ENCODE data around the gene MMP20.

The MMP20 gene

DNA sequence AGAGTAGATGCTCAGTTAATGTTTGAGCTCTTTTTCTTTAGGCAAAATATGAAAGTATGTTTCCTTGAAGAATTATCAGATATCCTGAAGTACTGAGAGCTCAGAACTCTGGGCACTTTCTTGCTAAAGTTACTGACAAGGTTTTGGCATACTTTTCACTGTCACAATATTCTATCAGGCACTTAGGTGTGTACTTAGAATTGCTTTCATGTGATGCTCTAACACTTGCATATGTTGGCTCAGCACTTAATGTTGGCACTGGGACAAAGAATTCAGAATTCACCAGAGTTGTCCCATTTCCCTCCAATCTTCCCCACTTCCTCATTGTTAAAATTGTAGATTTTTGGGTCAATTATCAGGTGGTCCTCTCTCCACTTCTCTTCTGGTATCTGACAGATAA, 5.0 kb downstream of the MMP20 start:
- Histone ChIP-seq H3K9ac (no peak overlapping the region), H2AFZ (no peak overlapping the region), H3K4me3 (ENCODE audit: low read depth, low read length) (no peak overlapping the region), H3K9me3 (ENCODE audit: control insufficient read depth, low read length) (no peaks in the 10 kb centered on the region), H3K27me3 (ENCODE audit: control insufficient read depth, insufficient read depth, low read length) (no peaks in the 10 kb centered on the region), H3K36me3 (ENCODE audit: control insufficient read depth, insufficient read depth, low read length) (no peaks in the 10 kb centered on the region), H3K79me2 (no peaks in the 10 kb centered on the region), H3K4me1 (no peaks in the 10 kb centered on the region), H3K4me2 (ENCODE audit: low read length) (no peak overlapping the region), H3K27ac (no peak overlapping the region)
- TF ChIP-seq, protein P1, sequence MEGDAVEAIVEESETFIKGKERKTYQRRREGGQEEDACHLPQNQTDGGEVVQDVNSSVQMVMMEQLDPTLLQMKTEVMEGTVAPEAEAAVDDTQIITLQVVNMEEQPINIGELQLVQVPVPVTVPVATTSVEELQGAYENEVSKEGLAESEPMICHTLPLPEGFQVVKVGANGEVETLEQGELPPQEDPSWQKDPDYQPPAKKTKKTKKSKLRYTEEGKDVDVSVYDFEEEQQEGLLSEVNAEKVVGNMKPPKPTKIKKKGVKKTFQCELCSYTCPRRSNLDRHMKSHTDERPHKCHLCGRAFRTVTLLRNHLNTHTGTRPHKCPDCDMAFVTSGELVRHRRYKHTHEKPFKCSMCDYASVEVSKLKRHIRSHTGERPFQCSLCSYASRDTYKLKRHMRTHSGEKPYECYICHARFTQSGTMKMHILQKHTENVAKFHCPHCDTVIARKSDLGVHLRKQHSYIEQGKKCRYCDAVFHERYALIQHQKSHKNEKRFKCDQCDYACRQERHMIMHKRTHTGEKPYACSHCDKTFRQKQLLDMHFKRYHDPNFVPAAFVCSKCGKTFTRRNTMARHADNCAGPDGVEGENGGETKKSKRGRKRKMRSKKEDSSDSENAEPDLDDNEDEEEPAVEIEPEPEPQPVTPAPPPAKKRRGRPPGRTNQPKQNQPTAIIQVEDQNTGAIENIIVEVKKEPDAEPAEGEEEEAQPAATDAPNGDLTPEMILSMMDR (IDR thresholded peaks at IDR 0.05) = no peak

DNA sequence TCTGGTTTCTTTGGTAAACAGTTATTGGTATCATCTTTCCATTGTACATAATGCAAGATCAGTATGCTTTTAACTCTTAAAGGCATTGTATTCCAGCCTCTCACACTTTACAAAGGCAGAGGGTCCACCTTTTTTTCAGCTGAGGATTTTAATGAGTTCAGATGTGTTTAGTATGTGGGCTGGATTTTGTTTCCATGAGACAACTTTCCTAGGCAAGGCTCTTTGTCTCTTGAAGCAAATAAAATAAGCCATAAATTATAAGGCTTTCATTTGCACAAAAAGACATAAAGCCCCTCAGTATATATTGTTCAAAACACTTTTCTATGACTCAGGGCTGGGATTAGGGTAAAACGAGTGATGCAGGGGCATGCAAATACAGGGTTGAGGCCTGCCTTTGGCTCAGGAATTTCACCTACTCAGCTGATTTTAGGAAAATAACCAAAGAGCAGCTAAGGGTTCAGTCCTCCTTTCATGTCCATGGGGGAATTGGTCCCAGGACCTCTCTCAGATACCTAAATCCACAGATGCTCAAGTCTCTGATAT, 7.6 kb downstream of the MMP20 start:
- H2AFZ ChIP-seq = no peak overlapping the region
- H3K27me3 ChIP-seq (ENCODE audit: control insufficient read depth, insufficient read depth, low read length) = no peaks in the 10 kb centered on the region
- no peaks in the 10 kb centered on the region for H3K4me1 ChIP-seq
- no peak overlapping the region for H3K4me2 ChIP-seq (ENCODE audit: low read length)
- TF ChIP-seq, protein P1 (IDR thresholded peaks at IDR 0.05) = no peak
- H3K9me3 ChIP-seq (ENCODE audit: control insufficient read depth, low read length) = no peaks in the 10 kb centered on the region
- H3K36me3 ChIP-seq (ENCODE audit: control insufficient read depth, insufficient read depth, low read length) = no peaks in the 10 kb centered on the region
- no peak overlapping the region for H3K27ac ChIP-seq
- no peak overlapping the region for H3K9ac ChIP-seq
- H3K79me2 ChIP-seq = no peaks in the 10 kb centered on the region
- H3K4me3 ChIP-seq (ENCODE audit: low read depth, low read length) = no peak overlapping the region

DNA sequence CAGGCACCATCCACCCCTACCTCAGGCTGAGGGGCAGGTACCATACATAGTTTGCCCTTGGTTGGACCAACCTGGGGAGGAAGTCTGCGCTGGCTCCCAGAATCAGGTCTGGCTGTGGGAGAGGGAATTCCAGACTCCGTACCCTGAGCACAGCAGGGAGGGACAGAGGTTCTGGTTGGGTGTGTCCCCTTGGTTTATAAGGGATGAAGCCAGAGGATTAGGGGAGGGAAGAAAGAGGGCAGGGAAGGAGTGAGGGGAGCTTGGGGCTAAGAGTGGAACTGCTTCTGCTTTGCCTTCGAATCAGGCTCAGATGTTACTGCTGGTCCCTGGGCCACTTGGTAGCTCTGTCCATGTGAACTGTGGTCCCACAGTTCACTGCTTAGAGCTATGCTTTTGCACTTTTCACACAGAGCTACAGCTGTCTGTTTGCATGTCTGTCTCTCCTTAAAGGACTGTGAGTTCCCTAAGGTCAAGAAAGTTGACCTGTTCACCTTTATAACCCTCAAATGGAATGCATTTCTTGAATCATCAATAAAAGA, 9.2 kb downstream of the MMP20 start:
- Histone ChIP-seq H3K4me3 (ENCODE audit: low read depth, low read length) (no peak overlapping the region), H3K4me1 (no peaks in the 10 kb centered on the region), H2AFZ (no peak overlapping the region), H3K27ac (no peak overlapping the region), H3K79me2 (no peaks in the 10 kb centered on the region), H3K9me3 (ENCODE audit: control insufficient read depth, low read length) (no peaks in the 10 kb centered on the region), H3K9ac (no peak overlapping the region), H3K4me2 (ENCODE audit: low read length) (no peak overlapping the region), H3K27me3 (ENCODE audit: control insufficient read depth, insufficient read depth, low read length) (no peaks in the 10 kb centered on the region), H3K36me3 (ENCODE audit: control insufficient read depth, insufficient read depth, low read length) (no peaks in the 10 kb centered on the region)
- TF ChIP-seq, protein P1 (IDR thresholded peaks at IDR 0.05) = no peak

DNA sequence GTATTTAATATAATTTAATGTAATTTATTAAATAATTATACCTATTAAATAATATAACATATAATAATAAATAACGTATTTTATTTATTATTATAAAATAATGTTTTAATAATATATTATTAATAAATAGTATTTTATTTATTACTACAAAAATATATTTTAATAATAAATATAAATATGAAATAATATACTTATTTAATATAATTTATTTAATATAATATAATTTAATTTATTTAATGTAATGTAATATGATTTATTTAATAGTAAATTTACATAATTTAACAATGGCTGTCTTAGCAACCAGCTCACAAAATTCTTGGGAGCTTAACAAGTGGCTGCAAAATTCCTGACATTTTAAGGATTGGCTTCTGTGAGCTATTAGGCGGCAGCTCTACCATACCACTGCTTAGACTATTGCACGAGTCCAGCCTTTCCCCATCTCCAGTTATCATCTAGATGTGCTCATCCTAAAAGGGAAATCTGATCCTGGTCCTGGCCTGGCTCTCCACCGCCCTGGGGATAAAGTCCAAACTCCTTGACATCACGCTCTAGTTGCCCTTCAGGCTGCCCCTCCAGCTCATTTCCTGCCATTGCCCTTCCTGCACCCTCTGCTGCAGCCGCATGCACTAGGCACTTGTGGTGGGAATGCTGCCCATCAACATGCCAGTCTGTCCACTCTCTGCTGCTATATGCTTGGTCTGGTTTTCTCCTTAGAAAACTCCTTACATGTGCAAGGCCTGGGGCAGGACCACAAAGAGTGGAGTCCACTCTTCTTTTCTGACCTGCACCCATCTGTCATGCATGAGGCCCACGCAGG, 9.8 kb downstream of the MMP20 start:
- TF ChIP-seq, protein P1 (IDR thresholded peaks at IDR 0.05) = no peak
- no peaks in the 10 kb centered on the region for H3K36me3 ChIP-seq (ENCODE audit: control insufficient read depth, insufficient read depth, low read length)
- H3K27ac ChIP-seq = no peak overlapping the region
- no peaks in the 10 kb centered on the region for H3K79me2 ChIP-seq
- no peak overlapping the region for H3K4me2 ChIP-seq (ENCODE audit: low read length)
- H3K4me1 ChIP-seq = no peaks in the 10 kb centered on the region
- no peak overlapping the region for H3K4me3 ChIP-seq (ENCODE audit: low read depth, low read length)
- no peaks in the 10 kb centered on the region for H3K9me3 ChIP-seq (ENCODE audit: control insufficient read depth, low read length)
- H3K9ac ChIP-seq = no peak overlapping the region
- H2AFZ ChIP-seq = no peak overlapping the region
- H3K27me3 ChIP-seq (ENCODE audit: control insufficient read depth, insufficient read depth, low read length) = no peaks in the 10 kb centered on the region
